CD4-positive, alpha-beta memory T cell (primary cell): ENCODE results near the gene MYO1F. TPM values are rescaled to one million over a fixed set of nuclear protein-coding genes. Genes with fewer than 3 reads are reported as not detected.

Experiments
- CTCF ChIA-PET: fragments of 350-600 bp; sonication (Branson Sonifier 250); formaldehyde crosslinking; loops from one replicate; lab custom pipeline; 2021; ENCODE audit warnings: inconsistent platforms; ENCODE audit not compliant: partially characterized antibody; lab: Charles Lee
- POLR2A ChIA-PET: fragments of 350-600 bp; sonication (Branson Sonifier 250); formaldehyde crosslinking; loops from one replicate; lab custom pipeline; 2021; ENCODE audit not compliant: partially characterized antibody; lab: Charles Lee
- DNase-seq, 5 donors: peaks; one replicate each; pipeline versions ENCODE4 v3.0.0 to v3.0.0-alpha.2; 2020 to 2022; ENCODE audit warnings: mixed read lengths in 1 of 5
- H3K27ac ChIP-seq: one replicate; pipeline ENCODE4 v1.7.0; 2013; ENCODE audit warnings: low read depth, low read length
- H3K27me3 ChIP-seq: 2 replicates; pipeline ENCODE4 v1.7.0; 2013; ENCODE audit warnings: mild to moderate bottlenecking, low read length, moderate library complexity; ENCODE audit not compliant: insufficient read depth
- H3K36me3 ChIP-seq: 2 replicates; pipeline ENCODE4 v1.7.0; 2013; ENCODE audit warnings: mild to moderate bottlenecking, low read length, moderate library complexity; ENCODE audit not compliant: insufficient read depth
- H3K4me1 ChIP-seq: 2 replicates; pipeline ENCODE4 v1.7.0; 2013; ENCODE audit warnings: mild to moderate bottlenecking, low read length, moderate library complexity; ENCODE audit not compliant: insufficient read depth
- H3K4me3 ChIP-seq, 2 donors: one replicate each; pipeline ENCODE4 v1.7.0; 2013; ENCODE audit warnings: low read length in 2 of 2, mild to moderate bottlenecking in 1 of 2
- H3K9me3 ChIP-seq, 2 donors: one replicate each; pipeline ENCODE4 v1.7.0; 2013; ENCODE audit warnings: low read length in 2 of 2, control low read depth in 1 of 2; ENCODE audit not compliant: control insufficient read depth in 1 of 2
- H3K27ac Mint-ChIP-seq, 7 donors: one replicate each; pipeline ENCODE4 v1.8.0; 2020 to 2021; ENCODE audit warnings: mixed read lengths in 7 of 7, mild to moderate bottlenecking in 6 of 7, inconsistent platforms in 3 of 7, moderate library complexity in 3 of 7
- H3K27me3 Mint-ChIP-seq, 2 donors: one replicate each; pipeline ENCODE4 v1.8.0; 2020 to 2021; ENCODE audit warnings: mixed read lengths in 2 of 2
- H3K36me3 Mint-ChIP-seq, 2 donors: one replicate each; pipeline ENCODE4 v1.8.0; 2020 to 2021; ENCODE audit warnings: mixed read lengths in 2 of 2, inconsistent platforms in 1 of 2, mild to moderate bottlenecking in 1 of 2
- H3K4me1 Mint-ChIP-seq, 4 donors: one replicate each; pipeline ENCODE4 v1.8.0; 2020 to 2021; ENCODE audit warnings: mixed read lengths in 4 of 4, mild to moderate bottlenecking in 1 of 4
- H3K4me3 Mint-ChIP-seq, 8 donors: one replicate each; pipeline ENCODE4 v1.8.0; 2020 to 2021; ENCODE audit warnings: mixed read lengths in 8 of 8, mild to moderate bottlenecking in 7 of 8, moderate library complexity in 6 of 8, inconsistent platforms in 3 of 8
- H3K9me3 Mint-ChIP-seq, 8 donors: one replicate each; pipeline ENCODE4 v1.8.0; 2020 to 2021; ENCODE audit warnings: mixed read lengths in 8 of 8, mild to moderate bottlenecking in 5 of 8, inconsistent platforms in 3 of 8, moderate library complexity in 1 of 8
- intact Hi-C: fragments of 100-400 bp; cut with micrococcal nuclease; formaldehyde crosslinking; loops from one replicate; pipeline ENCODE4 v1.15.1; 2023
- polyA plus RNA-seq, 2 donors: library from polyadenylated mRNA; unstranded; fragments of 300-500 nt; fragmentation: Illumina TruSeq; gene quantifications; one replicate each; pipeline ENCODE4 v1.2.3, GENCODE V29; 2021
- total RNA-seq, 2 experiments: library from RNA; stranded (reverse); gene quantifications; one replicate each; pipeline ENCODE4 v1.2.3, GENCODE V29; 2021

Gene MYO1F
- total and polyA plus RNA-seq, 4 experiments from 2014 or later, result 35.9 to 359 (median 220) TPM

GRCh38 chr19:8484331-8484894 is 92.8 kb downstream of the MYO1F start:
- Mint-ChIP-seq H3K4me3 (no peak overlapping the region), H3K27me3 (no peaks in the 10 kb centered on the region), H3K9me3 (peaks cover 0 to 2% (median 0%) of the 10 kb centered on the region in 8 donors), H3K36me3 (peaks cover 52 to 80% of the 10 kb centered on the region in 2 donors), H3K4me1 (peaks cover 30 to 65% (median 42%) of the 10 kb centered on the region in 4 donors), H3K27ac (no peak overlapping the region)
- CTCF ChIA-PET, result interaction anchor here (4.6 kb wide), 1 partner anchor 95 kb away, joined by 60 read pairs; the partner anchor contains the start of gene MYO1F
- POLR2A ChIA-PET, result interaction anchor here (1.1 to 1.2 kb wide), 2 partner anchors 16 to 32 kb away, joined by 3 to 5 read pairs; no protein-coding TSS in a partner anchor
- Histone ChIP-seq H3K27me3 (no peaks in the 10 kb centered on the region), H3K4me3 (no peak overlapping the region), H3K9me3 (no peaks in the 10 kb centered on the region), H3K27ac (no peak overlapping the region), H3K4me1 (peaks cover 42% of the 10 kb centered on the region), H3K36me3 (peaks cover 79% of the 10 kb centered on the region)
- DNase-seq, result no peak
- intact Hi-C loops, result no loop called here

- Mint-ChIP-seq H3K9me3 (peaks cover 0 to 2% (median 0%) of the 10 kb centered on the region in 8 donors), H3K4me1 (peaks cover 33 to 68% (median 45%) of the 10 kb centered on the region in 4 donors), H3K27me3 (no peaks in the 10 kb centered on the region), H3K4me3 (no peak overlapping the region), H3K36me3 (peaks cover 47 to 80% of the 10 kb centered on the region in 2 donors), H3K27ac (peak overlapping the region in 4 of 7 donors; percentile 6 to 74 (median 18))
- Histone ChIP-seq H3K27ac (no peak overlapping the region), H3K4me1 (peaks cover 45% of the 10 kb centered on the region), H3K27me3 (no peaks in the 10 kb centered on the region), H3K4me3 (no peak overlapping the region), H3K36me3 (peaks cover 78% of the 10 kb centered on the region), H3K9me3 (no peaks in the 10 kb centered on the region)
- ChIA-PET POLR2A (interaction anchor here (1.2 kb wide), 1 partner anchor 15 kb away, joined by 3 read pairs; no protein-coding TSS in a partner anchor), CTCF (interaction anchor here (0.9 to 1.1 kb wide), 3 partner anchors 9 to 96 kb away, joined by 3 read pairs; no protein-coding TSS in a partner anchor)
- DNase-seq, result no peak
- intact Hi-C loops, result no loop called here
These were observed 94.1 kb downstream of the MYO1F start for GRCh38 chr19:8483165-8483564.

DNA sequence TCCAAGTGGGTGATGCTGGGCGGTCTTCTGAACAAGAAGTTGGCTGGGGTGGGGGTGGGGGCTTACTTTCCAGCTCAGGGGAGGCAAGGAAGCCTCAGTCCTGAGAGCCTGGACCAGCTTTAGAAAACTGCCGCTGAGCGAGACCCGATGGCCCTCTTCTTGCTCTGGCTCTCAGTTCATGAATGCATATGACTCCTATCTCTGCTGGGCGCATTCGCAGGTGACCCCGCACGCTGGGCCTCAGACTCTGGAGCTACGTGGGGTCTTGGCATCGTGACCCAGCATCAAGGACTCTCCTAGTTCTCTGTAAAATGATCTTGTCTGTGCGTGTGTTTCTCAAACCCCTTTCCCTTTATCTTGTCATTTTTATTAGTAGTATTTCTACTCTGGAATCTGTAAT is 94.5 kb downstream of the MYO1F start:
- intact Hi-C loops, result no loop called here
- peak overlapping the region in 6 of 7 donors; percentile 6 to 68 (median 36) for H3K27ac Mint-ChIP-seq
- peaks cover 77% of the 10 kb centered on the region for H3K36me3 ChIP-seq

GRCh38 chr19:8481616-8482015 is 95.6 kb downstream of the MYO1F start:
- no peaks in the 10 kb centered on the region for H3K9me3 ChIP-seq
- peaks cover 80% of the 10 kb centered on the region for H3K36me3 ChIP-seq
- no peaks in the 10 kb centered on the region for H3K27me3 Mint-ChIP-seq
- H3K4me1 Mint-ChIP-seq, result peaks cover 25 to 65% (median 42%) of the 10 kb centered on the region in 4 donors
- peak overlapping the region in 6 of 7 donors; percentile 31 to 89 (median 64) for H3K27ac Mint-ChIP-seq
- ChIA-PET POLR2A (interaction anchor here (0.6 kb wide), 1 partner anchor 33 kb away, joined by 3 read pairs; no protein-coding TSS in a partner anchor), CTCF (interaction anchor here (0.7 to 1.8 kb wide), 4 partner anchors 19 to 127 kb away, joined by 3 to 5 read pairs (median 3); no protein-coding TSS in a partner anchor)
- no peaks in the 10 kb centered on the region for H3K27me3 ChIP-seq
- H3K4me3 ChIP-seq, result no peak overlapping the region
- peaks cover 40% of the 10 kb centered on the region for H3K4me1 ChIP-seq
- H3K4me3 Mint-ChIP-seq, result peak overlapping the region in 1 of 8 donors; percentile 18
- no peak for DNase-seq
- peaks cover 0 to 2% (median 0%) of the 10 kb centered on the region in 8 donors for H3K9me3 Mint-ChIP-seq
- intact Hi-C loops, result no loop called here
- peaks cover 35 to 78% of the 10 kb centered on the region in 2 donors for H3K36me3 Mint-ChIP-seq
- no peak overlapping the region for H3K27ac ChIP-seq

More for the DNA sequence above, 94.5 kb downstream of the MYO1F start:
- Mint-ChIP-seq H3K4me3 (no peak overlapping the region), H3K27me3 (no peaks in the 10 kb centered on the region), H3K4me1 (peaks cover 33 to 68% (median 45%) of the 10 kb centered on the region in 4 donors), H3K9me3 (peaks cover 0 to 2% (median 0%) of the 10 kb centered on the region in 8 donors), H3K36me3 (peaks cover 42 to 80% of the 10 kb centered on the region in 2 donors)
- no peaks in the 10 kb centered on the region for H3K27me3 ChIP-seq
- H3K4me1 ChIP-seq, result peaks cover 45% of the 10 kb centered on the region
- no peak for DNase-seq
- no peaks in the 10 kb centered on the region for H3K9me3 ChIP-seq
- ChIA-PET POLR2A (no interaction called here), CTCF (interaction anchor here (0.7 to 1.8 kb wide), 7 partner anchors 9 to 97 kb away, joined by 3 to 5 read pairs (median 3); no protein-coding TSS in a partner anchor)
- no peak overlapping the region for H3K27ac ChIP-seq
- H3K4me3 ChIP-seq, result no peak overlapping the region

- POLR2A ChIA-PET, result interaction anchor here (0.6 kb wide), 2 partner anchors 20 to 33 kb away, joined by 3 read pairs; no protein-coding TSS in a partner anchor
- peaks cover 0 to 2% (median 0%) of the 10 kb centered on the region in 8 donors for H3K9me3 Mint-ChIP-seq
- intact Hi-C loops, result no loop called here
- CTCF ChIA-PET, result interaction anchor here (0.7 to 1.8 kb wide), 3 partner anchors 25 to 128 kb away, joined by 3 to 5 read pairs (median 3); no protein-coding TSS in a partner anchor
- no peak overlapping the region for H3K27ac ChIP-seq
- peak overlapping the region; percentile 31 to 89 (median 61) for H3K27ac Mint-ChIP-seq
- H3K9me3 ChIP-seq, result no peaks in the 10 kb centered on the region
- peaks cover 36% of the 10 kb centered on the region for H3K4me1 ChIP-seq
- H3K36me3 Mint-ChIP-seq, result peaks cover 34 to 77% of the 10 kb centered on the region in 2 donors
- H3K4me3 Mint-ChIP-seq, result peak overlapping the region in 3 of 8 donors; percentile 6 to 18 (median 15)
- H3K27me3 Mint-ChIP-seq, result no peaks in the 10 kb centered on the region
- no peak overlapping the region for H3K4me3 ChIP-seq
- no peak for DNase-seq
- peaks cover 24 to 64% (median 40%) of the 10 kb centered on the region in 4 donors for H3K4me1 Mint-ChIP-seq
- H3K36me3 ChIP-seq, result peaks cover 76% of the 10 kb centered on the region
- no peaks in the 10 kb centered on the region for H3K27me3 ChIP-seq
These were observed 96.0 kb downstream of the MYO1F start for GRCh38 chr19:8481201-8481600.

- CTCF ChIA-PET, result interaction anchor here (1.0 to 1.2 kb wide), 5 partner anchors 27 to 102 kb away, joined by 3 to 4 read pairs (median 3); no protein-coding TSS in a partner anchor
- POLR2A ChIA-PET, result no interaction called here
These were observed 98.6 kb downstream of the MYO1F start for GRCh38 chr19:8478598-8478997.

DNA sequence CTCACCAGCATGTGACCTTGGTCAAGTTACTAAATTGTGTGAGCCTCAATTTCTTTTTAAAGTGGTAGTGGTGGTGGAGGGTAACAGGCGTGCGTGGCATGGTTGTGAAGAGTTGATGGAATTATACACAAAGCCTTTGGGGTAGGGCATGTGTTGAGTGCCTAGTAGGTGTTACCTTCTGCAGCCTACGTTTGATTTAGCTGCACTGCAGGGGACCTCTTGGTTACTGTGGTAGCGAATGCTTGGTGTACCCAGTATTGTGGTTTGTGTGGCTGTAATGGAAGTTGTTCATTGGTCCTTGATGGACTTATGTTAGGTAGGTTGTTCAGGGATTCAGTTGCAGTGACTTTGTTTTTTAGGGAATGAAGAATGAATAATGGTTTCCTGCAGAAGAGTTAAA is 99.4 kb downstream of the MYO1F start:
- ChIA-PET POLR2A (no interaction called here), CTCF (no interaction called here)
- Mint-ChIP-seq H3K4me1 (peaks cover 28 to 61% (median 50%) of the 10 kb centered on the region in 4 donors), H3K4me3 (peak overlapping the region in 5 of 8 donors; percentile 0 to 55 (median 26)), H3K27me3 (no peaks in the 10 kb centered on the region), H3K36me3 (peaks cover 44 to 80% of the 10 kb centered on the region in 2 donors), H3K27ac (peak overlapping the region; percentile 38 to 93 (median 73)), H3K9me3 (peaks cover 0 to 2% (median 0%) of the 10 kb centered on the region in 8 donors)
- DNase-seq, result no peak
- H3K27me3 ChIP-seq, result no peaks in the 10 kb centered on the region
- no peaks in the 10 kb centered on the region for H3K9me3 ChIP-seq
- H3K36me3 ChIP-seq, result peaks cover 74% of the 10 kb centered on the region
- H3K4me3 ChIP-seq, result no peak overlapping the region
- peaks cover 32% of the 10 kb centered on the region for H3K4me1 ChIP-seq
- H3K27ac ChIP-seq, result no peak overlapping the region
- intact Hi-C loops, result no loop called here

More at GRCh38 chr19:8478598-8478997, 98.6 kb downstream of the MYO1F start:
- Histone ChIP-seq H3K27ac (no peak overlapping the region), H3K36me3 (peaks cover 76% of the 10 kb centered on the region), H3K27me3 (no peaks in the 10 kb centered on the region), H3K4me1 (peaks cover 32% of the 10 kb centered on the region), H3K4me3 (no peak overlapping the region), H3K9me3 (no peaks in the 10 kb centered on the region)
- Mint-ChIP-seq H3K4me1 (peaks cover 32 to 63% (median 52%) of the 10 kb centered on the region in 4 donors), H3K4me3 (no peak overlapping the region), H3K27ac (peak overlapping the region in 5 of 7 donors; percentile 43 to 77 (median 63)), H3K27me3 (no peaks in the 10 kb centered on the region), H3K9me3 (peaks cover 0 to 2% (median 0%) of the 10 kb centered on the region in 8 donors), H3K36me3 (peaks cover 47 to 81% of the 10 kb centered on the region in 2 donors)
- intact Hi-C loops, result no loop called here
- DNase-seq, result no peak
